Activated T-helper 1 cell treated with Interleukin-2 at 50 U/mL for 16 hours (primary cell): ENCODE measurements around the gene RND1.
"Not testable (repeated sequence)": the region's sequence is repeated elsewhere in the genome, so short reads cannot be mapped to it uniquely, and the experiment has no call there.

Source experiments
- DNase-seq: peaks from one replicate; pipeline ENCODE4 v3.0.0-alpha.2; 2020; ENCODE audit warnings: low read depth

RND1 gene

DNA sequence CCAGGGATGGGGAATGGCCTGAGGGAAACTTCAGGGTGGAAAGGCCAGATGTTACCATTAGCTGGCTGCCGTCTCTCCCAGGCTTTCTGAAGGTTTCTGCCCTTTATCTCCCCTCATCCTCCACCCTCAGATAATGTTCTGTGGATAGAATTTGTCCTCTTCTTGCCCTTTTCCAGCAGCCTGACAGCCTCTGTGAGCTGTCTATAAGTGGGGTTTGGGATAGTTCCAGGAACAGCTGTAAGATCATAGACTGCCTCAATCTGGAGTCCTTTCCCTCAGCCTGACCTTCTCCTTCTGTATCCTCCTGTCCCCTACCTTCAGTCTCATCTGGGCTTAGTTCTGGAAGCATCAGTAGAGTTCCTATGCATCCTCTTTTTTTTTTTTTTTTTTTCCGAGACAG, 2.8 kb upstream of the RND1 start:
- no peak for DNase-seq

DNA sequence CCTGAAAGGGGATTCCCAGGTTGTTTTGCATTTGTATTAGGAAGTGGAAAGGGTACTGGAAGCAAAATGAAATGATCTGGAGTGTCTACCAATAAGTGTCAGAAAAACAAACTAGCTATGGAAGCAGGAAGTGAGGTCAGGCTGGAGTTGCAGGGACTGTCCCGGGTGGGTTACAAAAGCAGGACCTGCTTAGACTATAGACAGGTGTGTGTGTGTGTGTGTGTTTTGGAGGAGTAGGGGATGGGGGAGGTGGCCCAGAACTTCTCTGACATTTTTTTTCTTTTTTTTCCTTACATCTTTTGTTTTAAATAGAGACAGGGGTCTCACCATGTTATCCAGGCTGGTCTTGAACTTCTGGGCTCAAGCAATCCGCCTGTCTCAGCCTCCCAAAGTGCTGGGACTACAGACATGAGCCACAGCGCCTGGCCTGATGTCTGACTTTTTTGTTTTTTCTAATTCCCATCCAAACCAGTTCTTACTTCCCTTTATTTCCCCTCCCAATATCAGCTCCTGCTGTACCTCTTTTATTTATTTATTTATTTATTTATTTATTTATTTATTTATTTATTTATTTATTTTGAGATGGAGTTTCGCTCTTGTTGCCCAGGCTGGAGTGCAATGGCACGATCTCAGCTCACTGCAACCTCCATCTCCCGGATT, 512 bp upstream of the RND1 start:
- no peak for DNase-seq

DNA sequence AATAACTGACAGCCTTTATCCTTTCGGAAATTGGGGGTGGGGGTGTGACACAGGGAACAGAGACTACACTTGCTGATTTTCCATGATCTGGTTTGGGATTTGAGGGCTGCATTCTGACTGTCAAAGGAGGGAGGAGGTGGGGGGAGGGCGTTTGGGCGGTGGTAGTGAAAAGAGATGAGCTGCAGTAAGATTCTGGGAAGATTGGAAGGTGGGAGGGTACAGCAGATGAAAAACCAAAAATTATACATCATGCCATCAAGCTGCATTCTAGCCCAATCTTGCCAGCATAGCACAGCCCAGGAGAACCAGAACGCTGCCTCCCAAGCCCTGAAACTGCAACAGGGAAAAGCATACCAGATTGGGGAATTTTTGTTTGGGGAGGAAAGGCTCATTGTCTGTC, 2.4 kb downstream of the RND1 start:
- DNase-seq = no peak

DNA sequence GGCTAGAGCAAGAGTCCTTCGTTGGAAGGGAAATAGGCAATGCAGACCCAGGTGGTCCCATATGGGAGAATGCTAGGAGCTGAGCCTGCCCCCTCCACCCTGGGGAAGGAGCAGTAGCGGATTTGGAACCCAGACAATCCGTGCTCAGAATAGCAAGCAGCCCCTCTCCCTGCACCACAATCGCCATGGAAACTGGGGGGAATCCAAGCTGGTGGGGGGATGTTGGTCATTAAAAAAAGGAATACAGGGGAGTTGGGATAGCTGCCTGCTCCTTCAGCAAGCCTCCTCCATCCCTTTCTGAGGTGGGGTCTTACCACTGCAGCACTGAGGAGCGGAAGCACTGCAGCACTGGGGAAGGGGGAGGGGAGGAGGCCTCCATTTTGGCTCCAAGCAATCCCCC, 2.9 kb downstream of the RND1 start:
- DNase-seq = no peak

DNA sequence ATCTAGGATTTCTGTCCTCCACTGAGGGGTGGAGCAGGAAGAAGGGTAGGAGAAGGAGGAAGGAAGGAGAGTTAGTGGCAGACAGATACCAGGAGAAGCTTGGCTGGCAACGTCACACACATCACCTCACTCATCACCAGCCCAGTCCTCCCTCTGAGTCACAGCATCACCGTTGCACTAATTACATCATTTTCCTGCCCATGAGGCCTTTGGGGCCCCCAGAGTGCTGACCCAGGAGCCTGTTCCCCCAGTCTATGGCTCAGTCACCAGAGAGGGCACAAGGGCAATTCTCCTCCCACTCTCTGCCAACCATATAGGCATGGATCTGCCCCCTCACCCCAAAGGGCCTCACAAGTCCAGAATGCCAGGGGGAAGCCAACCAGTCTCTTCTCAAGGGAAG, 4.6 kb downstream of the RND1 start:
- no peak for DNase-seq

DNA sequence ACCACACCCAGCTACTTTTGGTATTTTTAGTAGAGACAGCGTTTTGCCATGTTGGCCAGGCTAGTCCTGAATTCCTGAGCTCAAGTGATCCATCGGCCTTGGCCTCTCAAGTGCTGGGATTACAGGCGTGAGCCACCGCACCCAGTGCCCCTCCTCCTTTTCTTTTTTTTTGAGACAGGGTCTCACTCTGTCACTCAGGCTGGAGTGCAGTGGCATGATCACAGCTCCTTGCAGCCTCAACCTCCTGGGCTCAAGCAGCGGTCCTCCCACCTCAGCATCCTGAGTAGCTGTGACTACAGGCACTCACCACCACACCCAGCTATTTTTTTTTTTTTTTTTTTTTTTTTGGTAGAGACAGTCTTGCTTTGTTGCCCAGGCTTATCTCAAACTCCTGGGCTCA, 5.4 kb downstream of the RND1 start:
- not testable (repeated sequence) for DNase-seq

DNA sequence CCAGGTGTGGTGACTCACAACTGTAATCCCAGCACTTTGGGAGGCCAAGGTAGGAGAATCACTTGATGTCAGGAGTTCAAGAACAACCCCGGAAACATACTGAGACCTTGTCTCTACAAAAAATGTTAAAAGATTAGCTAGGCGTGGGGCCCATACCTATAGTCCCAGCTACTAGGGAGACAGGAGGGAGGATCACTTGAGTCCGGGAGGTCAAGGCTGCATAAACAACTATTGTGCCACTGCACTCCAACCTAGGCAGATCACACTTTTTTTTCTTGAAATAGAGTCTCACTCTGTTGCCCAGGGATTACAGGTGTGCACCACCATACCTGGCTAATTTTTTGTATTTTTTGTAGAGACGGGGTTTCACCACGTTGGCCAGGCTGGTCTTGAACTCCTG, 6.1 kb downstream of the RND1 start:
- DNase-seq = no peak

DNA sequence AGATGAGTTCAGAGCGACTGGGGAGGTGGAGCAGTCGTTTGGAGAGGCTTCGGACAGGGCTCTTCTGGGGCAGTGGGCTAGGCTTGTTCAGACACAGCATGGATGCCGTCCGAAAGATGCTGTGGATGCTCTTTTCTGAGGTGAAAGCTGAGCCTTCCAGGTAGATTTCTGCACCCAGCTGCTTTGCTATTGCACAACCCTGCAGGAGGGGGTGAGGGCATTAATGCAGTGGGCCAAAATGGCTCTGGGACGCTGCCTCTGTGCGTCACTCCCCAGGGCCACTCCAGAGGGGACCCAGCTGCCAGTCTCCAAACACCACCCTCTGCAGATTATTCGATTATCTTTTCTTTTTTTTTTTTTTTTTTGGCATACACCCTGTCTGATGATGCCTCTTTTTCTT, 7.6 kb downstream of the RND1 start:
- DNase-seq = no peak

DNA sequence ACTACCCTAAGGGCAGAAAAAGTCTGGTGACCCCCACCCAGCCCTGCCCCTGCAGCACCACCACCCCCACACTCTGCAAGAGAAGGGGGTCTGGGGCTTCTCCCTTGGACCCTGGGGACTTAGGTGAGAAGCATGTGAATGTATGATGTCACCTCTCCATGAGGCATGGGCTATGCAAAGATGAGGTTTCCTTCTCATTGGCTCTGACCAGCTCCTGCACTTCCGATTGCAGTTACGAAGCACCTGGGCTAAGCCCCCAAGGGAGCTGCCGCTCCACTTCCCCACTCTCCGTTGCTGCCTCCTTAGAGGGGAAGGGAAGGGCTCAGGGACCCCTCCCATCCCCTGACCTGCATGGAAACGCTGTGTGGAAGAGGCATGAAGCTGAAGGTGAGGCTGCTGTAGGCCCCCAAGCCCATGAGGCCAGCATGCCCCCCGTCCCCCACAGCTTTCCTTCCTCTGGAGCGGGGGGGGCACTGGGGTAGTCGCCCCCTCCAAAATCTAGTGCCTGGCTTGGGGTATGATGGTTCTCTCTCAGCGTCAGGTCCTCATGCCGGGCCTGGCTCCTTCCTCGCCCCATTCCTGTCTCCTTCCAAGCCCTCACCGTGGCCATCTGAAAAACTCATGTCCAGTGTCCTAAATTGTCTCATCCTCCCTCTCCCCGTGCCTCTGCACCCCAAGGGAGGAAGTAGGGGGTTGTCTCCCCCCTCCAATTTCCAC, 8.2 kb downstream of the RND1 start:
- DNase-seq = no peak

DNA sequence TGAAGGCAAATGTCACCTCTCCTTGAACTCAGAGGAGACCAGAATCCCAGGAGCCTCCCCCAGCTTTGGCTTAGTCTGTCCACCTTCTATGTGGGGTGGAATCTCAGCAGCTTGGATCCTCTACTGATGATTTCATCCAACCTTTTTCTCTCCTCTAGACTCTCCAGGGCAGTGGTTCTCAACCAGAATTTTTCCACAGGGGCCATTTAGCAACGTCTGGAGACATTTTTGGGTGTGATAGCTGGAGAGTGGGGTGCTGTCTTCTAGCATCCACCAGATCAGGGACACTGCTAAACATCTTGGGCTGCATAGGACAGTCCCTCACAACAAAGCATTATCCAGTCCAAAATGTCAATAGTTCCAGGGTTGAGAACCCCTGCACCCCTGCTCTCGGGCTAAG, 9.3 kb downstream of the RND1 start:
- no peak for DNase-seq

DNA sequence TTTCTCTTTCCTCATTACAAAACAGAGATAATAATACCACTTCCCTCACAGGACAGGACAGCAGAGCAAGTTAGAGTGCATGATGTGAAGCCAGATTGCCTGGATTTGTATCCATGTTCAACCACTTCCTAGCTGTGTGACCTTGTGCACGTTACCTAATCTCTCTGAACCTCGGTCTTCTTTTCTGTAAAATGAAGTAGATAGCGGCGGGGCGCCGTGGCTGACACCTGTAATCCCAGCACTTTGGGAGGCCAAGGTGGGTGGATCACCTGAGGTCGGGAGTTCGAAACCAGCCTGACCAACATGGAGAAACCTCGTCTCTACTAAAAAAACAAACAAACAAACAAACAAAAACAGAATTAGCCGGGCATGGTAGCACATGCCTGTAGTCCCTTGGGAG, 10.7 kb downstream of the RND1 start:
- DNase-seq = not testable (repeated sequence)

DNA sequence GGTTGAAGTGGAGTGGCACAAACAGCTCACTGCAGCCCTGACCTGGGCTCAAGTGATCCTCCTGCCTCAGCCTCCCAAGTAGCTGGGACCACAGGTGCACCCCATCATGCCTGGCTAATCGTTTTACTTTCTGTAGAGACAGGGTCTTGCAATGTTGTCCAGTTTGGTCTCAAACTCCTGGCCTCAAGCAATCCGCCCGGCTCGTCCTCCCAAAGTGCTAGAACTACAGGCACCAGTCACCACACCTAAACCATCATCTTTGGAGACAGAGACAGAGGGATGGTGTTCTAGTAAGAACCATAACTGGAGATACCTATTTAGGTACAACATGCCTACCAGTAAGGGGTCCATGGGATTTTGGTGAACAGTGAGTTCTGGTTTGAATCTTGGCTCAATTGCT, 11.2 kb downstream of the RND1 start:
- no peak for DNase-seq

DNA sequence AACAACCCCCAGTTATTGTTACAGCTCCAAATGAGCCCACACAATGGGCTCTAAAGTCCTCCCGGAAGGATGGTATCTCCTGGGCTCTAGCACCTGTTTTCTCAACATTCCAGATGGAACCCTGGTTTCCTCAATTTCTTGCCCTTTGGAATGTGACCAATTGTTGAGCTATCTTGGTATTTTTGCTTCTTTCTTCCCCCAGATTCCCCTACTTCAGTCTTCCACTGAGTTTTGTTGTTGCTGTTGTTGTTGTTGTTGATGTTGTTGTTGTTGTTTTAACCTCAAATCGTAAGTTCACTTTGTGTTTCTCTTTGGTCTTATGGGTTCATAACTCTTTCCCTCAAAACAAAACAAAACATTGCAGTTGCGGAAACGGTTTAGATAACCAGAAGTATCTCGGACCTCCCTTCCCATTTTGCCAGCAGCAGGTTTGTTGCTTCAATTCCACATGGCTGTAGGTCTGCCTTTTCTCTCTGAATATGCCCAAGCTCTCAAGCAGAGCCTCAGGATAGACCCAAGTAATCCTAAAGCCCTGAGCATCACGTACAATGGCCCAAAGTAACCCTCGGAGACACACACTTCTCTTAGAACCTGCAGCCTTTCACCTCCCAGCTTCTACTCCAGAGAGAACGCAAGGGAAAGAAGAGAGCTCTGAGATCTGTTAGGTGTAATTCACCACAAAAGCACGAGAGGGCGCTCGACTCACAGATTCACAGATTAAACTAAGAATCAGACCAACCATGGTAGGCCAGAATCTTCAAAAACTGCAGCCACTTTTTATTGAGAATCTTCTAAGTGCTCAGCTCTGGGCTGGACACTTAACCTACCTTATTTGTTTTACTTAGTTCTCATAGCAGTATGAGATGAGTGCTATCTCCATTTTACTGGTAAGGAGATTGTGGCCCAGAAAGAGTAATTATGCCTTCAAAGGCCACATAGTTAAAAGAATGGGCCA, 12.7 kb downstream of the RND1 start:
- peak; percentile 72 for DNase-seq

DNA sequence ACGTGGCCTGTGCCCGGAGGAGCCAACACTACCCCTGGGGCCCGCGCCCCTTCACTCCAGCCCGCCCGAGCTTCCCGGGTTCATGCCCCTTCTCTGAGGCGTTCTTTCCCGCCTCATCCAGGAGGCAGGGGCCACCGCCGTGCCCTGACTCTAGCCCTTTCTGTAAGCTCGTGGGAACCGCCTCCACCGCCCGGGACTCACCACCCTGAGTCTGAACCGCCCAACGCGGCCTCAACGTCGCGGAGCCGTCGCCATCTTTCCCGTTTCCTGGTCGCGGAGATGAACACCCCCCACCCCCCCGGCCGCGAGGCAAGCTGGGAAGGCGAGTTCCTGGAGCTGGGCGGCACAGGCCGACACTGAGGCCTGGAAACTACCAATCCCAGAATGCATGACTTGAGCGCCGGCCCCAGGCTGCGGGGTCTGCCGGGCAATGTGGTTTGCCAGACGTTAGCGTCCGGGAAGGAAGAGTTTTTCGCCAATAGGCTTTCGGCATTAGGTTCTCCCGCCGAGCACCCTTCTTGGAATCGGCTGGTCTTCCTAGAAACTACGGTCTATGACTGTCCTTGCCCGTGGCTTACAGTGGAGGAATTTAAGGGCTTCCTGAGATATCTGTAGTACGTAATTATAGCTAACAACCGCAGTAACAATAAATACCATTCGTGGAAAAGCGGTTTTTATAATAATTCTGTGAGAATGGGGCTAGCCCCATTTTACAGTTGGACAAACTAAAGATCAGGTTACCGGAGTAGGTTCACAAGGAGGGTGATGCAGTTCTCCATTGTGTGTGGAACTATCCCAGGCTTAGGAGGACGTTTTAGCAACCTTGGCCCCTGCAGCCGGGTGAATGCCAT, 13.6 kb downstream of the RND1 start, which contains the start of gene DDX23:
Gene DDX23, minus strand, starts transcription at position 281 of the 851 bp plus-strand sequence. CDS start 6,381 bp downstream, outside the sequence.
- DNase-seq = peak; percentile 86

DNA sequence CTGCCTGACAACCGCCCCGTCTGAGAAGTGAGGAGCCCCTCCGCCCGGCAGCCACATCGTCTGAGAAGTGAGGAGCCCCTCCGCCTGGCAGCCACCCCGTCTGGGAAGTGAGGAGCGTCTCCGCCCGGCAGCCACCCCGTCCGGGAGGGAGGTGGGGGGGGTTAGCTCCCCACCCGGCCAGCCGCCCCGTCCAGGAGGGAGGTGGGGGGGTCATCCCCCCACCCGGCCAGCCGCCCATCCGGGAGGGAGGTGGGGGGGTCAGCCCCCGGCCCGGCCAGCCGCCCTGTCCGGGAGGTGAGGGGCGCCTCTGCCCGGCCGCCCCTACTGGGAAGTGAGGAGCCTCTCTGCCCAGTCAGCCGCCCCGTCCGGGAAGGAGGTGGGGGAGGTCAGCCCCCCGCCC, 23.6 kb downstream of the RND1 start:
- DNase-seq = not testable (repeated sequence)

DNA sequence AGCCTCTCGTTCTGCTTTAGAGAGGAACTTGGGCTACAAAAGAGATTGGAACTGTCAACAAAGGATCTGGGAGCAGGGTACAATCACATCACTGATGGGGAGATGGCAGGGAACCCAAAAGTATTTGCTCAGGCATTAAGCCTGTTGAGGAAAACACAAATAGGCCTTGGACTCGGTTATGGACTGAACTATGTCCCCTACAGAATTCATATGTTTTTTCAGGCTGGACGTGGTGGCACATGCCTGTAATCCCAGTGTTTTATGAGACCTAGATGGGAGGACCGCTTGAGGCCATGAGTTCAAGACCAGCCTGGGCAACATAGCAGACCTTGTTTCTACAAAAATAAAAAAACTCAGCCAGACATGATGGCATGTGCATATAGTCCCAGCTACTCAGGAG, 27.6 kb downstream of the RND1 start:
- DNase-seq = no peak

DNA sequence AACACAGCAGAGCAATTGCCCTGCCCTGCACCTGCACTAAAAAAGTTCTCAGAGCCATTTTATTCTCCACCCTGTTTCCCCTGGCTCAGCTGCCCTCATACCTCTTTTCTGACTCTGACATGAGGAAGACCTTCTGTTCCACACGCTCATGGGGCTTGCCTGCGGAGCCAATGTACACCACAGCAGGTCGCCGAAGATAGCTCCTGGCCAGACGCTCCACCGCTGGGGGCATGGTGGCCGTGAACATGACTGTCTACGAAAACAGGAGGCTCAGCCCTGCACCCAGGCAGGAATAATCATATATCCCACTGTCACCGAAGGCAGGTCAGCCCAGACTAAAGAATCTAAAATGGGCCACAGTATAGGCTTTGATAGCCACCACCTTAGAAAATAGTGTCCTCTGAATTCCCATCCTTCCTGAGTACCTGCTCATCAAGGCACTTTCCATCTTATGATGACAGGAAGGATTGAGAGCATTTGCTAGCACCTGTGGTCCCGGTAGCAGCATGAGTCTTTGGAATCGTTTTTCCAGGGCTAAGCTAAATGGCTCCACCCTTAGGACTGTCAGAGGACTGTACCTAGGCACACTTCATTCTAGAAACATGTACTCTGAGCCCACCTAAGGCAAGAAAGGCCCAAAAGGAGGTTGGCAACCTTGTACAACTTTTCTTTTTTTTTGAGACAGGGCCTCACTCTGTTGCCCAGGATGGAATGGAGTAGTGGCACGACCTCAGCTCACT, 33.2 kb downstream of the RND1 start:
- no peak for DNase-seq

DNA sequence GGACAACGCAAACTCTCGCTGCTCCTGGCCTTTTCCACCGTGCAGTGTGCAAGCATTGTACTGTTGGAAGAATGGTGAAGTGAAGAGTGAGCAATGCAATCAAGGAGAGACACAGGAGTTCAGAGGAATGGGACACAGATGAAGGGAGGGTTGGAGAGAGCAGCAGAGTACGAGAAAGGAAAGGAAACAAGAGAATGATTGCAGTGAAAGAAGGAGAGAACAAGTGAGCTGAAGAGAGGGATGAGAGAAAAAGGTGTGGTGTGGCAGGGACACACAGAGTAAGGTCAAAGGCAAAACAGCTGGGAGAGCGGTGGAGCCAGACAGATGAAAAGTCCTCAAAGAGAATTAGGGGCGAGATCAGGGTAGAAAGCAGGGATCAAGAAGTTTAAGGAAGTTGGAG, 34.4 kb downstream of the RND1 start:
- no peak for DNase-seq

DNA sequence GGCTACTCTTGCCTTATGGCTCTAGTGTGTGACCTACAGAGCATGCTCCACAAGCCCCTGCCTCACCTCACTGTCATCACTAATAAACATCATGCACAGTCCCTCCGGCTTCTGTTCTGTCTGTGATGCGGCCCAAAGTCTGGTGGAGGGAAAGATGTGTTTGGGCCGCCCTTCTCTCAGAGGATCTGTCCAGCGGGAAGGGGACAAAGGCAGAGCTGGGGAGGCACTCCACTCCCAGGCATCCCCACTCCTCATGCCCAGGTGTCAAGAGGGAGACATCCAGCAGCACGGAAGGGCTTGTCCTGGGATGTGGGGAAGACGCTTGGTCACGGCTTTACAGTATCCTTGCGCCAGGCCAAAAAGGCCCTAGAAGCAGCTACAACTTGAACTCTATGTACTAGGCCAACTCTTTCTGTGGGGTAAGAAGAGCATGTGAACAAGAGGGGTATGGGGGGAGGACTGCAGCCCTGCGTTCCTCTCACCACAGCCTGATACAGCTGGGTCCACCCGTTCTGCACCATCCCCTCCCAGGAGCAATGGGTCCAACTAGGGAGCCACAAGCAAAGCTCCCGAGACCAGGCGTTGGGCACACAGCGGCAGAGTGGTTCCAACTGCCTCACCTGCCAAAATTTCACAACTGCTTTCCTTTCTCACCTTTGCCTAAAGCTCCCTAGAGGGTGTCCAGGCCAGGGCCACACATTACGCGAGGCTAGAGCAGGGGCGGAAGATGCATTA, 36.7 kb downstream of the RND1 start:
- DNase-seq = no peak

DNA sequence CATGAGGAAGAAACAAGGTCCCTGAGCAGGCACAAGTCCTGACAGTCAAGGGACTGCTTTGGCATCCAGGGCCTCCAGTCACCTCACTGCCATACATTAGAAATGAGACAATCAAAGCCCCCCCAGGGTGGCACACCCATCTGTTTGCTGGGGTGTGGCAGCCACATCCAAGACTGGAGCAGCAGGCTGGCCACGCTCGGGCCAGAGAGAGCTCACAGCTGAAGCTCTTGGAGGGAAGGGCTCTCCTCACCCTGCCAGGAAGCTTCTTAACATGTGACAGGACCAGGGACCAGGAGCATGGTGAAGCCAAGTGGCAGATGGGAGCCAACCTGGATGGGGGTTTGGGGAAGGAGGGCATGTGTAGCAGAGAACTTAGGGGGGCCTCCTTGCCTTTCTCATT, 37.4 kb downstream of the RND1 start:
- DNase-seq = no peak
